ENCODE measurements around the gene SNUPN. TPM values are rescaled to one million over a fixed set of nuclear protein-coding genes. Genes with fewer than 3 reads are reported as not detected.

SNUPN gene
- polyA plus RNA-seq, 1 of the 3 experiments (the other 2 are of a cell fraction), result 31.7 TPM

- no peak for DNase-seq
- Histone ChIP-seq H3K27ac (ENCODE audit: low read depth in 2 of 2, low read length in 1 of 2) (no peak overlapping the region), H2AFZ (ENCODE audit: low read depth) (no peak overlapping the region), H3K36me3 (replicated peaks in 1 of 2; ENCODE audit: control insufficient read depth in 1 of 2, insufficient read depth in 2 of 2, low read length in 1 of 2) (peaks cover 11 to 17% of the 10 kb centered on the region in 2 experiments), H3F3A (replicated peaks; ENCODE audit: insufficient read depth) (no peaks in the 10 kb centered on the region), H3K4me2 (no peak overlapping the region), H3K79me2 (ENCODE audit: insufficient read depth) (0 out of 2 replicates have a peak, but pooled peaks cover 3% of the 10 kb centered on the region), H3K9ac (no peak overlapping the region), H3K4me1 (ENCODE audit: control insufficient read depth in 1 of 2, insufficient read depth in 2 of 2, low read depth in 1 of 2, low read length in 1 of 2) (no peaks in the 10 kb centered on the region), H3K27me3 (ENCODE audit: insufficient read depth) (no peaks in the 10 kb centered on the region), H3K9me2 (no peaks in the 10 kb centered on the region), H4K20me1 (ENCODE audit: insufficient read depth) (no peaks in the 10 kb centered on the region), H3K9me3 (no peaks in the 10 kb centered on the region), H3K4me3 (ENCODE audit: low read depth in 2 of 2, low read length in 1 of 2) (no peak overlapping the region)
- POLR2A ChIA-PET, result no interaction called here
- no peak for TF ChIP-seq EZH2phosphoT487 (IDR thresholded peaks at IDR 0.05; ENCODE audit: borderline replicate concordance, low read depth)
- TF ChIP-seq MEF2A (IDR thresholded peaks at IDR 0.05; ENCODE audit: borderline replicate concordance, low read depth), result no peak
- no peak for TF ChIP-seq POLR2AphosphoS5 (IDR thresholded peaks at IDR 0.05; ENCODE audit: low read depth, low read length)
- TF ChIP-seq ELF1 (IDR thresholded peaks at IDR 0.05), result no peak
- TF ChIP-seq TEAD4 (IDR thresholded peaks at IDR 0.05; ENCODE audit: borderline replicate concordance, insufficient read depth), result no peak
- TF ChIP-seq, protein P1, sequence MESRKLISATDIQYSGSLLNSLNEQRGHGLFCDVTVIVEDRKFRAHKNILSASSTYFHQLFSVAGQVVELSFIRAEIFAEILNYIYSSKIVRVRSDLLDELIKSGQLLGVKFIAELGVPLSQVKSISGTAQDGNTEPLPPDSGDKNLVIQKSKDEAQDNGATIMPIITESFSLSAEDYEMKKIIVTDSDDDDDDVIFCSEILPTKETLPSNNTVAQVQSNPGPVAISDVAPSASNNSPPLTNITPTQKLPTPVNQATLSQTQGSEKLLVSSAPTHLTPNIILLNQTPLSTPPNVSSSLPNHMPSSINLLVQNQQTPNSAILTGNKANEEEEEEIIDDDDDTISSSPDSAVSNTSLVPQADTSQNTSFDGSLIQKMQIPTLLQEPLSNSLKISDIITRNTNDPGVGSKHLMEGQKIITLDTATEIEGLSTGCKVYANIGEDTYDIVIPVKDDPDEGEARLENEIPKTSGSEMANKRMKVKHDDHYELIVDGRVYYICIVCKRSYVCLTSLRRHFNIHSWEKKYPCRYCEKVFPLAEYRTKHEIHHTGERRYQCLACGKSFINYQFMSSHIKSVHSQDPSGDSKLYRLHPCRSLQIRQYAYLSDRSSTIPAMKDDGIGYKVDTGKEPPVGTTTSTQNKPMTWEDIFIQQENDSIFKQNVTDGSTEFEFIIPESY (IDR thresholded peaks at IDR 0.05; ENCODE audit: borderline replicate concordance, low read depth), result no peak
- no peak for TF ChIP-seq SIN3A (IDR thresholded peaks at IDR 0.05; ENCODE audit: borderline replicate concordance, low read depth, low read length)
- no peak for TF ChIP-seq FOXJ3 (CRISPR knock-in tag; IDR thresholded peaks at IDR 0.05)
- no peak for TF ChIP-seq CHD2 (IDR thresholded peaks at IDR 0.05; ENCODE audit: low read length, partially characterized antibody)
- no peak for TF ChIP-seq MXI1 (IDR thresholded peaks at IDR 0.05; ENCODE audit: low read depth, low read length)
- TF ChIP-seq YY1 (IDR thresholded peaks at IDR 0.05; ENCODE audit: low read depth), result no peak
- no peak for TF ChIP-seq NRF1 (IDR thresholded peaks at IDR 0.05; ENCODE audit: low read depth, low read length)
- CTCF ChIA-PET, result interaction anchor here (0.7 kb wide), 1 partner anchor 138 kb away, joined by 3 read pairs; no protein-coding TSS in a partner anchor
- 95% methylated on average over 4 of the region's 4 CpGs for WGBS (ENCODE audit: low lambda C conversion rate)
These were observed 33.7 kb downstream of the SNUPN start for GRCh38 chr15:75591655-75592364.

DNA sequence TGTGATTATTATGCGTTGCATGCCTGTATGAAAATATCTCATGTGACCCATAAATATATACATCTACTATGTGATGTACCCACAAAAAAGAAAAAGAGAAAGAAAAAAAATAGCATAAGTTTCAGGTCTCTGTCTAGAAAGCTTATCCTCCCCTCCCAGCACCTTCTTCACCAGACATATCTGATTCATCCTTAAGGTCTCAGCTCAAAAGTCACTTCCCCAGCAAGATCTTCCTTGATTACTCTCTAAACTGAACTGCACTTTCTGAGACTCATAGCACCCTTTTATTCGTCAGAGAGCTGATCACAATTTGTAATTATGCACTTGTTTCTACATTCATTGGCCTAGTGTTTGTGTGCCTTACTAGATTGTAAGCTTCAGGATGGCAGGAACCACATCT lies 35.3 kb downstream of the SNUPN start:
- POLR2A ChIA-PET, result interaction anchor here (1.5 kb wide), 1 partner anchor 11 kb away, joined by 3 read pairs; the partner anchor contains the start of gene PTPN9
- no peak overlapping the region for H3K27ac ChIP-seq (ENCODE audit: low read depth in 2 of 2, low read length in 1 of 2)
- no peaks in the 10 kb centered on the region for H3K79me2 ChIP-seq (ENCODE audit: insufficient read depth)
- TF ChIP-seq ELF1 (IDR thresholded peaks at IDR 0.05) (no peak), POLR2AphosphoS5 (IDR thresholded peaks at IDR 0.05; ENCODE audit: low read depth, low read length) (no peak), MEF2A (IDR thresholded peaks at IDR 0.05; ENCODE audit: borderline replicate concordance, low read depth) (no peak), FOXJ3 (CRISPR knock-in tag; IDR thresholded peaks at IDR 0.05) (no peak), USF1 (IDR thresholded peaks at IDR 0.05; ENCODE audit: borderline replicate concordance, low read depth) (no peak), SMC3 (IDR thresholded peaks at IDR 0.05; ENCODE audit: low read depth, low read length) (no peak), JUND (IDR thresholded peaks at IDR 0.05) (no peak), USF2 (IDR thresholded peaks at IDR 0.05; ENCODE audit: borderline replicate concordance, low read depth, low read length) (no peak)
- TF ChIP-seq, protein P2, sequence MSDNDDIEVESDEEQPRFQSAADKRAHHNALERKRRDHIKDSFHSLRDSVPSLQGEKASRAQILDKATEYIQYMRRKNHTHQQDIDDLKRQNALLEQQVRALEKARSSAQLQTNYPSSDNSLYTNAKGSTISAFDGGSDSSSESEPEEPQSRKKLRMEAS (IDR thresholded peaks at IDR 0.05; ENCODE audit: low read depth), result no peak
- H3K4me2 ChIP-seq, result no peak overlapping the region
- H3K4me1 ChIP-seq (ENCODE audit: control insufficient read depth in 1 of 2, insufficient read depth in 2 of 2, low read depth in 1 of 2, low read length in 1 of 2), result no peaks in the 10 kb centered on the region
- H4K20me1 ChIP-seq (ENCODE audit: insufficient read depth), result no peaks in the 10 kb centered on the region
- H3K36me3 ChIP-seq (replicated peaks in 1 of 2; ENCODE audit: control insufficient read depth in 1 of 2, insufficient read depth in 2 of 2, low read length in 1 of 2), result peaks cover 3 to 11% of the 10 kb centered on the region in 2 experiments
- no peaks in the 10 kb centered on the region for H3F3A ChIP-seq (replicated peaks; ENCODE audit: insufficient read depth)
- H3K9me2 ChIP-seq, result no peaks in the 10 kb centered on the region
- no peak overlapping the region for H3K4me3 ChIP-seq (ENCODE audit: low read depth in 2 of 2, low read length in 1 of 2)
- no peaks in the 10 kb centered on the region for H3K9me3 ChIP-seq
- WGBS (ENCODE audit: low lambda C conversion rate), result 98% methylated on average over 2 of the region's 2 CpGs
- CTCF ChIA-PET, result no interaction called here
- DNase-seq, result no peak
- H3K27me3 ChIP-seq (ENCODE audit: insufficient read depth), result no peaks in the 10 kb centered on the region
- H2AFZ ChIP-seq (ENCODE audit: low read depth), result no peak overlapping the region
- H3K9ac ChIP-seq, result no peak overlapping the region

Measured in SK-N-SH (cell line).